Type B pancreatic cell (in vitro differentiated cells): ENCODE data around the gene FANCC. TPM values are rescaled to one million over a fixed set of nuclear protein-coding genes. Genes with fewer than 3 reads are reported as not detected.

Experiments
- DNase-seq: peaks from one replicate; pipeline ENCODE4 v3.0.0; 2021; ENCODE audit warnings: mixed read lengths; ENCODE audit not compliant: unreplicated experiment; ENCODE audit errors: extremely low spot score
- H3K27ac Mint-ChIP-seq: 2 replicates; pipeline ENCODE4 v1.8.0; 2021; ENCODE audit warnings: mild to moderate bottlenecking, mixed read lengths
- H3K27me3 Mint-ChIP-seq: 2 replicates; pipeline ENCODE4 v1.8.0; 2021; ENCODE audit warnings: mixed read lengths
- H3K36me3 Mint-ChIP-seq: 2 replicates; pipeline ENCODE4 v1.8.0; 2021; ENCODE audit warnings: mixed read lengths
- H3K4me1 Mint-ChIP-seq: one replicate; pipeline ENCODE4 v1.8.0; 2021; ENCODE audit warnings: mixed read lengths; ENCODE audit not compliant: unreplicated experiment
- H3K4me3 Mint-ChIP-seq: 2 replicates; pipeline ENCODE4 v1.8.0; 2021; ENCODE audit warnings: mild to moderate bottlenecking, mixed read lengths
- H3K9me3 Mint-ChIP-seq: 2 replicates; pipeline ENCODE4 v1.8.0; 2021; ENCODE audit warnings: mixed read lengths
- total RNA-seq: library from RNA; stranded (reverse); gene quantifications from 2 replicates; pipeline ENCODE4 v1.2.1, GENCODE V29; 2021; ENCODE audit warnings: low replicate concordance
- TF ChIP-seq, protein P1 (sequence below): fragments of 200-600 bp; sonication (generic); conservative IDR thresholded peaks from 2 replicates; pipeline ENCODE4 v1.5.0; 2021; ENCODE audit warnings: antibody characterized with exemption, mild to moderate bottlenecking

FANCC gene
- total RNA-seq, 1 donor from 2014 or later: 19.2 TPM

DNA sequence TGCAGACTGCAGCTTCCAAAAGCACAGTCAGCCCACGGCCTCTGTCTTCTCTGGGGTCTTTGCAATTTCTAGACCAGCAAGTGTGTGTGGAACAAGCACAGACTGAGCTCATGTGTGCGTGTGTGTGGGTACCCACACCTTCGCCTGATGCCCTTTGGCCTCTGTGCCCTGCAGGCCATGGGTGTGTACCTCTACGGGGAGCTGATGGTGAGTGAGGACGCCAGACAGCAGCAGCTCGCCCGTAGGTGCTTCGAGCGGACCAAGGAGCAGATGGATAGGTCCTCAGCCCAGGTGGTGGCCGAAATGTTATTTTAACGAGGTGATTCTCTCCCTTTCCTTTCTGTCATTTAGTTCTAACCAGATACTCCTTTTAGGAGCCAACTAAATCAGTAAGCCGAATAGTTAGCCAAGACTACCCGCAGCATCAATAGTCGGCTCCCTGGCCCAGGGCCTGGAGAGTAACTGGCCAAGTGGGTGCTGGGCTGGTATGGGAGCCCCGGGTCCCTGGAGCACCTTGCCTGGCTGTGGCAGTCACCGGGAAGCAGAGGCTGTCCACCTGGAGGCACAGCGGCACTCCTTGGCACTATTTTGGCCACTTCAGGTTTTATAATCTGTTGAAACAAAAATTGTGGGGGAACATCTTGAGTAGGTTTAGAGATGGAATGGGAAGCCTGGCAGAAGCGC is 235.0 kb downstream of the FANCC start:
- H3K27me3 Mint-ChIP-seq: no peaks in the 10 kb centered on the region
- H3K9me3 Mint-ChIP-seq: no peaks in the 10 kb centered on the region
- peaks cover 54% of the 10 kb centered on the region for H3K36me3 Mint-ChIP-seq
- peaks cover 51% of the 10 kb centered on the region for H3K4me1 Mint-ChIP-seq
- DNase-seq: no peak
- TF ChIP-seq, protein P1, sequence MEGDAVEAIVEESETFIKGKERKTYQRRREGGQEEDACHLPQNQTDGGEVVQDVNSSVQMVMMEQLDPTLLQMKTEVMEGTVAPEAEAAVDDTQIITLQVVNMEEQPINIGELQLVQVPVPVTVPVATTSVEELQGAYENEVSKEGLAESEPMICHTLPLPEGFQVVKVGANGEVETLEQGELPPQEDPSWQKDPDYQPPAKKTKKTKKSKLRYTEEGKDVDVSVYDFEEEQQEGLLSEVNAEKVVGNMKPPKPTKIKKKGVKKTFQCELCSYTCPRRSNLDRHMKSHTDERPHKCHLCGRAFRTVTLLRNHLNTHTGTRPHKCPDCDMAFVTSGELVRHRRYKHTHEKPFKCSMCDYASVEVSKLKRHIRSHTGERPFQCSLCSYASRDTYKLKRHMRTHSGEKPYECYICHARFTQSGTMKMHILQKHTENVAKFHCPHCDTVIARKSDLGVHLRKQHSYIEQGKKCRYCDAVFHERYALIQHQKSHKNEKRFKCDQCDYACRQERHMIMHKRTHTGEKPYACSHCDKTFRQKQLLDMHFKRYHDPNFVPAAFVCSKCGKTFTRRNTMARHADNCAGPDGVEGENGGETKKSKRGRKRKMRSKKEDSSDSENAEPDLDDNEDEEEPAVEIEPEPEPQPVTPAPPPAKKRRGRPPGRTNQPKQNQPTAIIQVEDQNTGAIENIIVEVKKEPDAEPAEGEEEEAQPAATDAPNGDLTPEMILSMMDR: no peak
- no peak overlapping the region for H3K4me3 Mint-ChIP-seq
- no peak overlapping the region for H3K27ac Mint-ChIP-seq

- Mint-ChIP-seq H3K4me3 (no peak overlapping the region), H3K9me3 (no peaks in the 10 kb centered on the region), H3K36me3 (peaks cover 56% of the 10 kb centered on the region), H3K27me3 (no peaks in the 10 kb centered on the region), H3K27ac (peak overlapping the region; percentile 58), H3K4me1 (peaks cover 56% of the 10 kb centered on the region)
- TF ChIP-seq, protein P1: no peak
- DNase-seq: no peak
Measured at GRCh38 chr9:95081998-95082397, 235.5 kb downstream of the FANCC start.

DNA sequence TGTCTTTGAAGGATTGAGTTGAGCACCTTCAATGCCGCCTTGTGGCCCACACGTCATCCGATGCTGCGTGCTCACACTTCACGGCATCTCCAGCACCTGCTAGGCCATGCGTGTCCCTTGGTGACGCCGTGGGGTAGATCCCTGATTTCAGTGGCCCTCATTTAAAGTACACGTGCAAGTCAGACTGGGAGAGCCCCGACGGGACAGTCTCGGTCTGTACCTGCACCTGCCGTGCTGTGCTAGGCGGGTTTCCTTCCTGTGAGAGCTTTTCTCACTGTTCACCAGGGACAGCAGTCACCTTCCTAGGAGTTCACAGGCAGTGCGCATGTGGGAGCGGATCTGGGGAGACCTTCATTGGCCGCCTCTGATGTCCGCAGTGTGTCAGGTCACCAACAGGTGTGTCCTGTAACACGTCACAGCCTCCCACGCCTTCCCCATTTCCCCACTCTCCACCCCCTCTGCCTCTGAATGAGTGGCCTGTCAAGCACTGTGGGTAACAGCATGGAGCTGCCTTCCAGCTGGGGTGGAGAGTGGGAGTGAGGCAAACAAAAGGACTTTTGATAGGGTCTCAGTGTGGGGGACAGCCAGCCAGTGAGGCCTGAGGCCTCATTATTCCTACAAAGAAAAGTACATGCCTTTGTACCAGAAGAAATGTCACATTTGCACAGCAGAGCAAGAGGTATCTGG is 236.4 kb downstream of the FANCC start:
- no peaks in the 10 kb centered on the region for H3K9me3 Mint-ChIP-seq
- H3K27me3 Mint-ChIP-seq: no peaks in the 10 kb centered on the region
- H3K27ac Mint-ChIP-seq: peak overlapping the region; percentile 58
- TF ChIP-seq, protein P1: no peak
- peaks cover 57% of the 10 kb centered on the region for H3K4me1 Mint-ChIP-seq
- H3K36me3 Mint-ChIP-seq: peaks cover 50% of the 10 kb centered on the region
- DNase-seq: no peak
- no peak overlapping the region for H3K4me3 Mint-ChIP-seq

- no peaks in the 10 kb centered on the region for H3K27me3 Mint-ChIP-seq
- DNase-seq: no peak
- H3K36me3 Mint-ChIP-seq: peaks cover 51% of the 10 kb centered on the region
- H3K9me3 Mint-ChIP-seq: no peaks in the 10 kb centered on the region
- no peak overlapping the region for H3K4me3 Mint-ChIP-seq
- TF ChIP-seq, protein P1: no peak
- H3K27ac Mint-ChIP-seq: peak overlapping the region; percentile 61
- peaks cover 53% of the 10 kb centered on the region for H3K4me1 Mint-ChIP-seq
Measured at GRCh38 chr9:95079461-95079860, 238.0 kb downstream of the FANCC start.

DNA sequence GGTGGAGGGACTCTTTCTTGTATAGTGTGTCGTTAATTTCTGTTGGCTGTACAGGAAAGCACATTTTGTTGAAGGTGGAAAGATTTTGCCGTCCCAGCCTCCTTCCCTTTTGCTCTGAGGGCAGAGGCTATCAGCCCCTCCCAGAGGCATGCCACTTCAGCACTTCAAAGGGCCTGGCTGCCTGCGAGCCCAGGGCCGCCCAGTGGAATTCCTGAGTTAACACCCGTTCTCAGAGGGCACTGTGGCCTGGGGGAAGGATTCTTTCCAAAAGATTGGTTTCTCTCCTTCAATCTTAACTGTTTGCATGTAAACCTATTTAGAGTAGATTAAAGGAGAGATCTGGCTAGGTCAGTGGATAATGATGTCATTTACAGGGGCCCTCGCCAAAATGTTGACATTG is 238.6 kb downstream of the FANCC start:
- H3K27me3 Mint-ChIP-seq: no peaks in the 10 kb centered on the region
- H3K36me3 Mint-ChIP-seq: peaks cover 51% of the 10 kb centered on the region
- H3K4me3 Mint-ChIP-seq: peak overlapping the region; percentile 18

More for the DNA sequence above, 238.6 kb downstream of the FANCC start:
- Mint-ChIP-seq H3K27ac (peak overlapping the region; percentile 61), H3K9me3 (no peaks in the 10 kb centered on the region), H3K4me1 (peaks cover 58% of the 10 kb centered on the region)
- DNase-seq: no peak
- TF ChIP-seq, protein P1: peak; percentile 35
